Cerebellar nuclear complex (tissue), 1 donor: ENCODE results near the gene NANOS3.
"Not testable (repeated sequence)": the region's sequence is repeated elsewhere in the genome, so short reads cannot be mapped to it uniquely, and the experiment has no call there.

Experiments
- DNase-seq, 2 experiments: peaks; one replicate each; lab custom pipeline; 2025; lab: John Stamatoyannopoulos, UW

The NANOS3 gene

GRCh38 chr19:13920940-13921747 lies 44.2 kb downstream of the NANOS3 start:
- no peak for DNase-seq

- not testable (repeated sequence) for DNase-seq
Measured at GRCh38 chr19:13922118-13922517, 45.2 kb downstream of the NANOS3 start.

- DNase-seq, result no peak
Measured at GRCh38 chr19:13923194-13923987, 46.5 kb downstream of the NANOS3 start.

GRCh38 chr19:13926010-13926409 lies 49.1 kb downstream of the NANOS3 start:
- DNase-seq, result no peak

GRCh38 chr19:13926715-13927114 lies 49.8 kb downstream of the NANOS3 start:
- no peak for DNase-seq

GRCh38 chr19:13929340-13929739 lies 52.4 kb downstream of the NANOS3 start:
- no peak for DNase-seq

- no peak for DNase-seq
Measured at GRCh38 chr19:13929956-13930355, 53.0 kb downstream of the NANOS3 start.
